ENCODE results near the gene CDC42BPB.

CDC42BPB gene

GRCh38 chr14:103003850-103004249, 53.5 kb downstream of the CDC42BPB start (continued):
- TF ChIP-seq REST (tag by site-specific recombination; IDR thresholded peaks at IDR 0.05) = no peak
- no peak for TF ChIP-seq ZBTB6 (tag by site-specific recombination; IDR thresholded peaks at IDR 0.05)
- TF ChIP-seq ZNF335 (tag by site-specific recombination; conservative IDR thresholded peaks at IDR 0.05) = no peak

- no peak overlapping the region for H3K4me3 ChIP-seq (ENCODE audit: low read depth, low read length)
- no peaks in the 10 kb centered on the region for H3K9me3 ChIP-seq (ENCODE audit: control insufficient read depth, insufficient read depth, low read depth, low read length)
- CTCF ChIA-PET = no interaction called here
- POLR2A ChIA-PET = no interaction called here
- no peaks in the 10 kb centered on the region for H3K4me1 ChIP-seq (ENCODE audit: control insufficient read depth, insufficient read depth, low read length)
- peaks cover 3 to 69% of the 10 kb centered on the region in 2 experiments; a peak in 2 of 3 replicates for H3K36me3 ChIP-seq (ENCODE audit: control insufficient read depth in 2 of 2, insufficient read depth in 1 of 2, low read length in 2 of 2)
- no peak overlapping the region for H3K27ac ChIP-seq (ENCODE audit: extremely low read depth, low read depth, low read length)
- TF ChIP-seq ZSCAN23 (tag by site-specific recombination; IDR thresholded peaks at IDR 0.05) (no peak), ZNF645 (tag by site-specific recombination; IDR thresholded peaks at IDR 0.05) (no peak), TRIM28 (IDR thresholded peaks at IDR 0.05; ENCODE audit: borderline replicate concordance, low read length) (no peak), ZNF791 (tag by site-specific recombination; IDR thresholded peaks at IDR 0.05) (no peak), ZNF521 (tag by site-specific recombination; IDR thresholded peaks at IDR 0.05) (no peak), PATZ1 (tag by site-specific recombination; IDR thresholded peaks at IDR 0.05) (no peak), ZBTB21 (tag by site-specific recombination; IDR thresholded peaks at IDR 0.05) (no peak), ZNF266 (tag by site-specific recombination; IDR thresholded peaks at IDR 0.05; ENCODE audit: low read depth) (no peak), ZNF10 (tag by site-specific recombination; IDR thresholded peaks at IDR 0.05) (no peak), ZNF488 (tag by site-specific recombination; IDR thresholded peaks at IDR 0.05) (no peak), ZNF704 (tag by site-specific recombination; IDR thresholded peaks at IDR 0.05) (no peak), ZNF416 (tag by site-specific recombination; IDR thresholded peaks at IDR 0.05) (no peak), TSHZ1 (tag by site-specific recombination; IDR thresholded peaks at IDR 0.05; ENCODE audit: borderline replicate concordance) (no peak), ZNF18 (tag by site-specific recombination; IDR thresholded peaks at IDR 0.05) (no peak), ZNF768 (tag by site-specific recombination; IDR thresholded peaks at IDR 0.05) (no peak), ZNF48 (tag by site-specific recombination; IDR thresholded peaks at IDR 0.05) (no peak), ZNF133 (tag by site-specific recombination; IDR thresholded peaks at IDR 0.05) (no peak), ZNF513 (tag by site-specific recombination; IDR thresholded peaks at IDR 0.05) (no peak)
Measured at GRCh38 chr14:103003351-103003615, 54.1 kb downstream of the CDC42BPB start.
